DND-41 (cell line): ENCODE measurements around the gene VSTM2A.

Experiments
- CTCF ChIP-seq: IDR thresholded peaks from 2 replicates; pipeline ENCODE4 v1.5.1; 2012; ENCODE audit warnings: borderline replicate concordance, low read length, moderate library complexity, mild to moderate bottlenecking; ENCODE audit not compliant: poor library complexity, severe bottlenecking; ENCODE audit errors: extremely low read depth
- EZH2 ChIP-seq: IDR thresholded peaks from 3 replicates; pipeline ENCODE4 v1.6.1; 2012; ENCODE audit warnings: borderline replicate concordance, low read depth, mild to moderate bottlenecking, moderate library complexity, low read length, inconsistent platforms; ENCODE audit not compliant: severe bottlenecking

DNA sequence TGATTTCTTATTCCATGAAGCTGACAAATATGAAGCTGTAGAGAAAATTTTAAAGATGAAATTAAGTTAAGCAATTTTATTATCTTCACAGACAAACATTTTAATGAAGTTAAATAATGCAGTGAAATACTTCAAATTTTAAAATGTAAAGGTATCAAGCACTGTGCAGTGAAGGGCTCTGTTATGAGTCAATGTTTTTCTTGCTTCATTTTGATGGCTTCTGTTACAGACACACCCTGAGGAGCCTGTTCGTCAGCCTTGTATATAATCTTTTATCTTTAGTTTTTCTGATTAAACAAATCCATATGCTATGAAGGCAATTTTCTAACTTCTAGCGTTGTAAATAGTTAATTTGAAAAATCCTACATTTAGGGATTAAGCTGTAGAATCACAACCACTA is 18.5 kb downstream of the VSTM2A start:
- TF ChIP-seq CTCF, result no peak
- no peak for TF ChIP-seq EZH2
